NOMO-1 treated with dmso at 0.1 percent for 144 hours (cell line): ENCODE measurements around the gene TNK2.
A peak's percentile ranks its signal among the peaks of the same experiment; 100 is the strongest.
"Not testable (repeated sequence)": the region's sequence is repeated elsewhere in the genome, so short reads cannot be mapped to it uniquely, and the experiment has no call there.

Source experiments
- DNase-seq: peaks from one replicate; lab custom pipeline; 2025; ENCODE audit not compliant: unreplicated experiment; lab: John Stamatoyannopoulos, UW

Gene TNK2

GRCh38 chr3:195872097-195872496 lies 36.3 kb downstream of the TNK2 start:
- no peak for DNase-seq

- DNase-seq, result not testable (repeated sequence)
Measured at GRCh38 chr3:195871686-195872085, 36.7 kb downstream of the TNK2 start.

GRCh38 chr3:195870937-195871336 lies 37.4 kb downstream of the TNK2 start:
- no peak for DNase-seq

- no peak for DNase-seq
Measured at GRCh38 chr3:195870442-195870841, 37.9 kb downstream of the TNK2 start.

GRCh38 chr3:195869413-195870001 lies 38.8 kb downstream of the TNK2 start:
- no peak for DNase-seq

GRCh38 chr3:195868866-195869412 lies 39.4 kb downstream of the TNK2 start:
- DNase-seq, result no peak

DNA sequence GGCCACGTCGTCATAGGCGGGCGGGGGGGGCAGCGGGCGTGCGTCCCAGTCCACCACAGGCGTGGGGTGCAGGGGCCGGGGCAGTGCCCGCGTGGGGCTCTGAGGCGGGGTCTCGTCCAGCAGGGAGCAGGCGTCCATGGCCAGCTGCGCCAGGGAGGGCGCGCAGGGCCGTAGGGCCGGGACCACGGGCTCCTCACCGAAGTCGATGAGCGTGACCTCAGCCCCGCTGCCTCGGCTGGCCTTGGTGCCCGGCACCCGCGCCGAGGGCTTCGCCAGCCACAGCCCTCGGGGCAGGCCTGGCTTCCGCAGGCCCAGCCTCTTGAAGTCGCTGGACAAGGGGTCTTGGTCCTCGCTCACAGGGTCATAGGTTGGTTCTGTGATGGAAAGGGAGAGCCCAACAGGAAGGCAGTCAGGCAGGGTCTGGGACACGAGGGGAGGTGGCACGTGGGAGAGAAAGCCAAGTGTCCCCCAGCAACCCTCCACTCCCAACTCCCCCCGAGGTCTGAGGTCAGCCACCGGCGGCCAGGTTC lies 40.0 kb downstream of the TNK2 start:
- DNase-seq, result no peak

GRCh38 chr3:195867631-195868335 lies 40.6 kb downstream of the TNK2 start:
- no peak for DNase-seq

DNA sequence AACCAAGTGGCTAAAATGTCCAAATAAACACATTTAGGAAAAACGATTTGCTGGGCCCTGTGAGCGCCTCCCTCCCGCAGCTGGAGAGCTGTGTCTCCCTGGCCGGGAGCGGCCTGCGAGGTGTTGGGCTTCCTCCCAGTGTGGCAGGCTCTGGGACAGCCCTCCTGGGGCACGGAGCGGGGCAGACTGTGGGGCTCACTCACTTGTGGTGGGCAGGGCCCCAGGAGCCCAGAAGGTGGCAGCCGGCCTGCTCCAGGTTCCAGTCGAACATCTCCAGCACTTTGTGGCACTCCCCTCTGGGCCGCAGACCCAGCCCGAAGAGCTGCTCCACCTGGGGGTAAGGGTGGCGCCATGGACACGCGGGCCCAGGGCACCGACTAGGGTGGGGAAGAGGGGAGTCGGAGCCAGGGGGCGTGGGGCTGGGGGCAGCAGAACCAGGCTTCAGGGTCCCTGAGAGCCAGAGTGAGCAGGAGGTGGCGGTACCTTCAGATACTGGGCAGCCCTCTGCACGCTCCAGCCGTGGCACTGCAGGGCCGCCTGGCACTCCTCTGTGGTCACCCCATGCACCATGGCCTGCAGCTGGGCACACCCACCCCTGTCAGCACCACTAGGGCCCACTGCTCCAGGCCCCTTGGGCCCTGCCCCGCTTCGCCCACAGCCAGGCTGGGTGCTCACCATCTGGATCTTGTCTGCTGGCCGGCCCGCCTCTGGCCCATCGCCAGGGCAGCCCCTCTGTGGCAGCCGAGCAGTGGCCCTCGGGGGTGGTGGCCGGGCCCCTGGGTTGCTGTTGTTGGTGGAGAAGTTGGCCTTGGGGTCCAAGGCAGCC lies 41.5 kb downstream of the TNK2 start:
- no peak for DNase-seq

DNA sequence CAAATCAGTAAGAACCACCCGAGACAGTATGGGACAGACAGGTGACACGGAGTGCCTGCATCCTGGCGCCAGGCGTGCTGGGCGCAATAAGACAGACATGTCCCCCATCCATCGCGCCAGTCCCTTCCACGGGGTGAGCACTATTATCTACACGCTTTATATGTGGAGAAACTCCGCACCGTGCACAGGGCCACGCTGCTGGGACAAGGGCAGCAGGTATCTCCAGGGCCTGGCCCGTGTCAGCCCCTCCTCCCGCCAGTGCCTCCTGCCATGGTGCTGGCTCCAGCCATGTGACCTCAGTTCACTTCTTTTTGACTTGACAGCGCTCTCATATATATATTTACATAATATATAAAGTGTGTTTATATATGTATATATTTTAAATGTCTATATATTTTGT lies 42.6 kb downstream of the TNK2 start:
- DNase-seq, result no peak

GRCh38 chr3:195863121-195864061 lies 45.0 kb downstream of the TNK2 start:
- DNase-seq, result peak; percentile 16

DNA sequence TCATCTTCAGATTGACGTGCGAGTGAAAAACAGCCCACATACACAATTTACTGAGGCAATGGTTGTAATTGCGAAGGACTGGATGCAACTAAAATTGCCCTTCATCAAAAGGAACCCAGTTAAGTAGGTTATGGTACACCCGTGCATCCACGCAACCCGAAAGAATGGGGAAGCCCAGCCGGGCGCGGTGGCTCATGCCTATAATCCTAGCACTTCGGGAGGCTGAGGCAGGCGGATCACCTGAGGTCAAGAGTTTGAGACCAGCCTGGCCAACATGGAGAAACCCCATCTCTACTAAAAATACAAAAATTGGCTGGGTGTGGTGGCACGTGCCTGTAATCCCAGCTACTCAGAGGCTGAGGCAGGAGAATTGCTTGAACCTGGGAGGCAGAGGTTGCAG lies 46.0 kb downstream of the TNK2 start:
- DNase-seq, result not testable (repeated sequence)

- no peak for DNase-seq
Measured at GRCh38 chr3:195860456-195860855, 47.9 kb downstream of the TNK2 start.

DNA sequence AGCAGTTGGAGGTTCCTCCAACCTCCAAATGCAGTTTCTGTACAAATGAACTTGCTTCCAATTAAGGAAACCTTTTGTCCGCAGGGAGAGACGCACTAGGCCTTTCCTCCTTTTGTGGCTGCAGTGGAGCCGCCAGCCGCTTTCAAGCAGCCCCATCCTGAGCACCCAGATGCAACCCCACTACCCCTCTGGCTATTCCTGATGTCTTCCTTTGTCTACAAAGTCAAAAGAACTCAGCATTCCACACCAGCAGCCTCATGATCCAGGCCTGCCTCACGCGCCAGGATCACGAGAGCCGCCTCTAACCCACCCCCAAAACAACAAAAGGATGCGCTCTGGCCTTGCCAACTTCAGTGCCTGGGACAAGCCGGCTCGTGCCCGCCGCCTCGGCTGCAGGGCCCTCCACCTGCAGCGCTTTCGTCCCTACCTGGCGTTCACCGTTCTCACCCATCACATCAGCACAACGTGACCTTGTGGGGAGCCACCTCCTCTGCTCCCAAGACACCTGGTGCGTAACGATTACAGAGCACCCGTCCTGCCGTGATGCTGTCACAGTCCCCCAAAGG lies 48.4 kb downstream of the TNK2 start:
- no peak for DNase-seq

DNA sequence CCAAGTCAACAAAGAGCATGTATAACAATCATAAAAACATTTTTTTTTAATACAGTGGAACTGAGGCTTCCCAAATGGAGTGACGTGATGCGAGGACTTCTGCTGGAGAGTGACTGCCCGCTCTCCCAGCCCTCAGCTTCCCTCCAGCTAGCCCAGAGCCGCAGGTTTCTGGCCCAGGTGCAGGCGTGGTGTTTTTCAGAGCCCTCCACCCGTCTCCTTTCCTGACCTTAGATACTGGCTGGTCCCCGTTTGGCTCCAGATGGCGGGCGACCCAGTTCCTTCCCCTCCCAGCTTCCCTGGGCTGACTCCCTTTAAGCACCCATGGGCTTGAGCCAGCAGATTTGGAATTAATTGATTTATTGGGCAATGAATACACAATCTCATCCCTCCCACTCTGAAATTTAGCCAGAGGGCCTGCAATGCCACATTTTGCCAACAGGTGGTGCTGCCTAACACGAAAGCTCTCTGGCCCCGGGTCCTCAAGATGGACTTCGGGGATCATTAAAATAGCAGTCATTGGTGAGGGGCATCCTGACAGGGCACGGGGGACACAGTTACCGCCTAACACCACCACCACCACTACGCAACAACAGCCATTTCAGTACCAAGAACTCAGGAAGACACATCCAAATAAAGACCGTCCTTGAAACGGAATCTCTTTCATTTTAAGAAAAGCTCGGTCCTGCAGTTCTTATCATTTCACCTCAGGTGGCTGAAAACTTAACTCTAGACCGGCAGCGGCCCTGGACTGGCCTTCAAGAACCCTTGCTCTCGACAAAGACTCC lies 49.1 kb downstream of the TNK2 start:
- DNase-seq, result peak; percentile 25

GRCh38 chr3:195856410-195857084 lies 51.8 kb downstream of the TNK2 start:
- DNase-seq, result no peak

DNA sequence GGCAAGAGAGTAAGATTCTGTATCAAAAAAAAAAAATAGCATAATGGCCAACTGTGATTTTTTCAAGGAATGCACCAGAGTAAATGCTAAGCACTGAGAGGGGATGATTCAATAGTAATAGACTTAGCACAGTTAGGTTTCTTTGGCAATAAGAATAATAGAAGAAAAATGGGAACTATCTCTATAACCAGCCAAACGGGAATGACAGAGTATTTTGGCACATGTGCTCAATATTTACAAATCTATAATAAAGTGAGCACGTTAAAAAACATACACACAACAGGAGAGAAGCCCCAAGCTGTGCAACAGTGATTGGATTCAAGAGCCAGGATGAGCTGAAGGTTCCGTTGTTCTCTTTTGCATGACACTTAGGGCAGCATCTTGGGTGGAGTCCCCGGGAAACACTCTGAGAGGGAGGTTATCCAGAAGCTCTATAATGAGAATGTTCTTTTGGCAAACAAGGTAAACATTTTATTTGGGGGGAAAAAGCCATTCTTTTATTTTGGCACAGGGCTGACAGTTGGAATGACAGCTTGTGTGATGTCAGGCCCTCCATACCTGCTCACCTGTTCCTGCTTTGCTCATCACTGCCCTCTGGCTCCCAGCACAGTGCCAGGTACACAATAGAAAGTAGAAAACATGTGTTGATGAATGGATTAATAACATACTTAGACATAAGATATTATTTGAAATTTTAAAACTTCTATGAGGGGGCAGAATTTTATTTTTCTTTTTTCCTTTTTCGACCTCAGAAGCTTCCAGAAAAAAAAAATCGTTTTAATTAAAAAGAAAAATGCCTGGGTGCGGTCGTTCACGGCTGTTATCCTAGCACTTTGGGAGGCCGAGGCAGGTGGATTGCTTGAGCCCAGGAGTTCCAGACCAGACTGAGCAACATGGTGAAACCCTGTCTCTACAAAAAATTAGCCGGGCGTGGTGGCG lies 52.6 kb downstream of the TNK2 start:
- DNase-seq, result no peak
